GM12874 (cell line): Measurements from ENCODE around the gene EMC10.

Experiments
- CTCF ChIP-seq: IDR thresholded peaks from 2 replicates; pipeline ENCODE4 v1.5.1; 2011; ENCODE audit warnings: low read depth, mild to moderate bottlenecking, control low read depth, low read length, moderate library complexity; ENCODE audit not compliant: insufficient read depth

EMC10 gene

GRCh38 chr19:50522881-50523280 is 46.6 kb downstream of the EMC10 start:
- no peak for TF ChIP-seq CTCF

GRCh38 chr19:50531171-50531612 is 54.9 kb downstream of the EMC10 start:
- TF ChIP-seq CTCF = no peak

DNA sequence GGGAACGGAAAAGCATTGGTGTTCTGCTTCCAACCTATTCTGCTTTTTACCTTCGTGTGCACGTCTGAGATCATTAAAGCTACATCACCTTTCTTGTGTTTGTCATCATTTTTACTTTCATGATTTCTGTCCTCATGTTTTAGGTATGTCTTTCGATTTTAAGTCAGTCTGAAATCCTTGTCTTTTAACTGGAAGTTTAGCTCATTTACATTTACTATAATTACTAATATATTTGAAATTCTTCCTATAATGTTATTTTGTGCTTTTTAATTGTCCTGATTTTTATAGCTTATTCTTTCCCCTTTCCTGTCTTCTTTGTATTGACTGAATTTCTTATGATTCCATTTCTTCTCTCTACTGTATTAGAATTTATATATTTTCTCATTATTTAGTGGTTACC is 56.6 kb downstream of the EMC10 start:
- no peak for TF ChIP-seq CTCF

DNA sequence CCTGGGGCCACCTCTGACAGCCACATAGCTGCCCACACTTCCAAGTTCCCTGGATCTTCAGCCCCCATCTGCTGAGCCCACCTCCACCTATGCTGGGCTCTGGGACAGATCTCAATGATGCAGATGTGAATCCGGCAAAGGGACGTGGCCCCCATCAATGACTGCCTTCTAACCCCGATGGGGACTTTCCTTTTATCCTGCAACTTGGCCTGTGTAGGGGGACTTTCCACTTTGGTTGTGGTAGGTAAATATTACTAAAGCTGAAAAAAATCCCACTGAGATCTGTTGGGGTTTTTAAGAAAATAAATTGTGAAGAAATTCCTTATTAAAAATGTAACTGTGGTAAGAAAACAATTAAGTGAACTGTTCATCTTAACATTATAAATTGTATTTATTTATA is 58.2 kb downstream of the EMC10 start:
- no peak for TF ChIP-seq CTCF

DNA sequence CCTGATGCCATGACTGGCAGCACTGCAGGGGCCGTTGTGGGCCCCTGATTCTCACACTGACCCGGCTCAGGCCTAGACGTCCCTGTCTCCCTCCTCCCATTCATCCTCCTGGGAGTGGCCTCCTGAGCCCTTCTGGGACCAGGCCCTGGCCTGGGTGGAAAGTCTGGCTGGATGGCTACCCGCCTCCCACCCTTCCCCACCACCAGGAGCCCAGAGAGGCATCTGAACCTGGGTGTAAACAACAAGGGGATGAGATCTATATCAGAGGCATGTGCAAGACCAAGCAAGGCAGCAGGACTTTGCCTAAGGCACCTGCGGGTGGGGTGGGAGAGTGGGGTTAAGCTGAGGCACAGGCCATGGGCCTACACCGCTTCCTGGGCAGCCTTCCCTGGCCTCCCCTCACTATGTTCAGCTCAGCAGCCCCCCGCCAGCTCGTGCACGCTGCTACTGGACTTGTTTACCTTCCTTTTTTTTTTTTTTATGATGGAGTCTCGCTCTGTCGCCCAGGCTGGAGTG is 59.4 kb downstream of the EMC10 start:
- TF ChIP-seq CTCF = no peak

- TF ChIP-seq CTCF = 0 out of 2 replicates have a peak, but pooled peaks have one; percentile 6
These were observed 60.5 kb downstream of the EMC10 start for GRCh38 chr19:50536662-50537305.

DNA sequence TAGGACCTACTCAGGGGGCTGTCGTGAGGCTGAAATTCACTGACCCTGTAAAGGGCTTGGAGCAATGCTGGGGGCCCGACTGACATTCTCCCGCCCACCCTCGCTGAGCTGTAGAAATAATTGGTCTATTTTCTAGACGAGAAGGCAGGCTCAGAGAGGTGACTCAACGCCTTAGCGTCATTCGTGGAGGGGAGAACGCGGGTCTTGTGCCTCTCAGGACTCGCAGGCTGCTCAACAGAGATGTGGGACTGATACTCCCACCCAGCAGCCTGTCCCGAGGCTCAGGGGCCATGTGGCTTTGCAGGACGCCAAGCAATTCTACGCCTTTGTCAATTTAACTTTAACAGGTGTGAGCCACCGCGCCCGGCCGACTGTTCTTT is 61.0 kb downstream of the EMC10 start:
- TF ChIP-seq CTCF = no peak
